IMR-90 (cell line): ENCODE results near the gene ZNF774. TPM values are rescaled to one million over a fixed set of nuclear protein-coding genes. Genes with fewer than 3 reads are reported as not detected.
A peak's percentile ranks its signal among the peaks of the same experiment; 100 is the strongest.

Experiments
- ATAC-seq: fragments of 200-7000 bp; cut with Tn5 transposase; 2 replicates; pipeline ENCODE4 v1.9.1; 2020; ENCODE audit warnings: low read depth, mild to moderate bottlenecking, moderate library complexity
- BruUV-seq: library from RNA; stranded (reverse); fragments of 400-500 nt; replicated peaks from 2 replicates; lab custom pipeline; 2021; lab: Mats Ljungman, UMichigan
- CTCF ChIA-PET: fragments of 300-600 bp; formaldehyde crosslinking; extraction: SDS; loops from one replicate; lab custom pipeline; 2021; ENCODE audit warnings: antibody characterized with exemption; lab: Yijun Ruan, JAX
- POLR2A ChIA-PET: fragments of 300-600 bp; sonication (Branson Sonifier 250); formaldehyde crosslinking; loops from one replicate; lab custom pipeline; 2022; ENCODE audit warnings: antibody characterized with exemption; ENCODE audit not compliant: unreplicated experiment; lab: Charles Lee
- DNase-seq: peaks from one replicate; pipeline ENCODE4 v3.0.0; 2013
- H2AFZ ChIP-seq: replicated peaks from 2 replicates; pipeline ENCODE3; 2013; ENCODE audit warnings: low read length, mild to moderate bottlenecking; ENCODE audit not compliant: poor library complexity
- H2AK5ac ChIP-seq: 2 replicates; pipeline ENCODE4 v1.6.1; 2013; ENCODE audit warnings: low read depth, low read length, inconsistent platforms
- H2AK9ac ChIP-seq: replicated peaks from 2 replicates; pipeline ENCODE3; 2013; ENCODE audit warnings: mild to moderate bottlenecking, low read depth, low read length, moderate library complexity; ENCODE audit not compliant: poor library complexity
- H2BK120ac ChIP-seq: 2 replicates; pipeline ENCODE4 v1.6.1; 2013; ENCODE audit warnings: low read depth, low read length, inconsistent platforms
- H2BK15ac ChIP-seq: 3 replicates; pipeline ENCODE4 v1.6.1; 2013; ENCODE audit warnings: low read depth, low read length, inconsistent platforms
- H2BK20ac ChIP-seq: 2 replicates; pipeline ENCODE4 v1.6.1; 2013; ENCODE audit warnings: low read depth, mild to moderate bottlenecking, inconsistent platforms, low read length, moderate library complexity
- H2BK5ac ChIP-seq: 2 replicates; pipeline ENCODE4 v1.6.1; 2013; ENCODE audit warnings: mild to moderate bottlenecking, low read depth, low read length, inconsistent platforms; ENCODE audit not compliant: poor library complexity, severe bottlenecking
- H3K14ac ChIP-seq: replicated peaks from 2 replicates; pipeline ENCODE4 v1.6.1; 2013; ENCODE audit warnings: low read depth, low read length, inconsistent platforms
- H3K18ac ChIP-seq: 2 replicates; pipeline ENCODE4 v1.6.1; 2013; ENCODE audit warnings: low read depth, low read length, control low read depth
- H3K23ac ChIP-seq: 2 replicates; pipeline ENCODE4 v1.6.1; 2013; ENCODE audit warnings: low read depth, low read length, inconsistent platforms
- H3K27ac ChIP-seq: 2 replicates; pipeline ENCODE4 v1.5.1; 2013; ENCODE audit warnings: mild to moderate bottlenecking, control low read depth, low read length; ENCODE audit not compliant: insufficient read depth
- H3K27me3 ChIP-seq: 2 replicates; pipeline ENCODE4 v1.6.1; 2013; ENCODE audit warnings: low read length; ENCODE audit not compliant: control insufficient read depth, insufficient read depth
- H3K36me3 ChIP-seq: 2 replicates; pipeline ENCODE4 v1.6.1; 2013; ENCODE audit warnings: low read length, mixed read lengths; ENCODE audit not compliant: control insufficient read depth, insufficient read depth
- H3K4ac ChIP-seq: 2 replicates; pipeline ENCODE4 v1.6.1; 2013; ENCODE audit warnings: low read depth, low read length, inconsistent platforms
- H3K4me1 ChIP-seq: 2 replicates; pipeline ENCODE4 v1.6.1; 2013; ENCODE audit warnings: low read length, mixed read lengths; ENCODE audit not compliant: control insufficient read depth, insufficient read depth
- H3K4me2 ChIP-seq: 2 replicates; pipeline ENCODE4 v1.6.1; 2013; ENCODE audit warnings: low read depth, mild to moderate bottlenecking, control low read depth, low read length, moderate library complexity
- H3K4me3 ChIP-seq: 2 replicates; pipeline ENCODE4 v1.5.1; 2013; ENCODE audit warnings: low read depth, mild to moderate bottlenecking, control low read depth, low read length, moderate library complexity; ENCODE audit not compliant: insufficient read depth
- H3K56ac ChIP-seq: 2 replicates; pipeline ENCODE4 v1.6.1; 2013; ENCODE audit warnings: low read length, inconsistent platforms; ENCODE audit not compliant: insufficient read depth; ENCODE audit errors: extremely low read depth
- H3K79me1 ChIP-seq, 2 experiments: 2 replicates each; pipeline ENCODE4 v1.6.1; 2013; ENCODE audit warnings: low read length in 2 of 2, inconsistent platforms in 1 of 2, low read depth in 1 of 2
- H3K9ac ChIP-seq: 2 replicates; pipeline ENCODE4 v1.6.1; 2013; ENCODE audit warnings: low read depth, low read length, control low read depth
- H3K9me1 ChIP-seq: 2 replicates; pipeline ENCODE4 v1.6.1; 2013; ENCODE audit warnings: low read length, inconsistent platforms; ENCODE audit not compliant: insufficient read depth
- H3K9me3 ChIP-seq: 2 replicates; pipeline ENCODE4 v1.6.1; 2013; ENCODE audit warnings: low read length; ENCODE audit not compliant: control insufficient read depth, insufficient read depth
- H4K20me1 ChIP-seq: 2 replicates; pipeline ENCODE4 v1.6.1; 2013; ENCODE audit warnings: low read length, inconsistent platforms; ENCODE audit not compliant: insufficient read depth
- H4K5ac ChIP-seq: 2 replicates; pipeline ENCODE4 v1.6.1; 2013; ENCODE audit warnings: mild to moderate bottlenecking, low read depth, low read length, control low read depth
- H4K8ac ChIP-seq, 2 experiments: 2 replicates each; pipeline ENCODE4 v1.6.1; 2013; ENCODE audit warnings: low read depth in 2 of 2, low read length in 2 of 2, control low read depth in 1 of 2, inconsistent platforms in 1 of 2
- H4K91ac ChIP-seq: 2 replicates; pipeline ENCODE4 v1.6.1; 2013; ENCODE audit warnings: low read depth, low read length, inconsistent platforms; ENCODE audit not compliant: insufficient read depth
- BHLHE40 ChIP-seq: fragments of 150-350 bp; IDR thresholded peaks from 2 replicates; pipeline ENCODE4 v1.6.1; 2016; ENCODE audit warnings: mild to moderate bottlenecking, low read depth, low read length
- MAZ ChIP-seq: IDR thresholded peaks from 2 replicates; pipeline ENCODE4 v1.6.1; 2012; ENCODE audit warnings: low read depth, mild to moderate bottlenecking, low read length, improper control_type of control experiment, moderate library complexity, borderline replicate concordance
- MXI1 ChIP-seq: IDR thresholded peaks from 2 replicates; pipeline ENCODE4 v1.6.1; 2012; ENCODE audit warnings: low read depth, mild to moderate bottlenecking, low read length, moderate library complexity, borderline replicate concordance
- NFE2L2 ChIP-seq: fragments of 150-350 bp; IDR thresholded peaks from 2 replicates; pipeline ENCODE4 v1.6.1; 2016; ENCODE audit warnings: low read depth, mild to moderate bottlenecking, low read length
- POLR2A ChIP-seq: IDR thresholded peaks from 2 replicates; pipeline ENCODE4 v1.6.1; 2012; ENCODE audit warnings: mild to moderate bottlenecking, low read depth, low read length
- RAD21 ChIP-seq: IDR thresholded peaks from 2 replicates; pipeline ENCODE4 v1.6.1; 2012; ENCODE audit warnings: low read length, improper control_type of control experiment
- SMC3 ChIP-seq: fragments of 150-350 bp; IDR thresholded peaks from 2 replicates; pipeline ENCODE4 v1.6.1; 2016; ENCODE audit warnings: low read depth, mild to moderate bottlenecking, antibody characterized with exemption, low read length, moderate library complexity
- dilution Hi-C: fragments of 300-500 bp; cut with HindIII; formaldehyde crosslinking; loops from one replicate; pipeline ENCODE4 v1.14.3; 2018; ENCODE audit warnings: low sequenced_read_pairs; ENCODE audit not compliant: unreplicated experiment
- in situ Hi-C: fragments of 300-500 bp; cut with MboI; formaldehyde crosslinking; loops from 3 replicates; pipeline ENCODE4 v1.14.3; 2019; ENCODE audit warnings: low sequenced_read_pairs, inconsistent platforms, mixed read lengths
- intact Hi-C: fragments of 100-400 bp; cut with micrococcal nuclease; formaldehyde crosslinking; loops from 2 replicates; pipeline ENCODE4 v1.10.0; 2022
- polyA plus RNA-seq, 3 experiments: library from polyadenylated mRNA; depleted of rRNA; stranded (reverse); fragments of >200 nt; gene quantifications; 2 replicates each; pipeline ENCODE4 v1.2.3, GENCODE V29; 2012; ENCODE audit warnings: low replicate concordance in 1 of 3
- total RNA-seq: library from RNA; depleted of rRNA; stranded (reverse); fragments of >200 nt; gene quantifications from 2 replicates; pipeline ENCODE4 v1.2.3, GENCODE V29; 2012
- TF ChIP-seq, protein P1 (sequence below): conservative IDR thresholded peaks from 2 replicates; pipeline ENCODE4 v1.5.1; 2012; ENCODE audit warnings: mild to moderate bottlenecking, low read depth, low read length, improper control_type of control experiment

The ZNF774 gene
- total and polyA plus RNA-seq, 2 of the 4 experiments (the other 2 are of a cell fraction) = 0.91 to 1.1 TPM

- Histone ChIP-seq H2AK5ac (no peak overlapping the region), H3K27me3 (no peaks in the 10 kb centered on the region), H3K4me2 (no peak overlapping the region), H2BK5ac (no peak overlapping the region), H3K27ac (no peak overlapping the region), H3K9me1 (no peaks in the 10 kb centered on the region), H3K9me3 (peaks cover 8% of the 10 kb centered on the region), H3K14ac (no peak overlapping the region), H3K18ac (no peak overlapping the region), H4K91ac (no peak overlapping the region), H2AK9ac (no peak overlapping the region), H2BK20ac (no peak overlapping the region), H2BK120ac (no peak overlapping the region), H3K36me3 (no peaks in the 10 kb centered on the region), H4K5ac (no peak overlapping the region), H2AFZ (no peak overlapping the region), H4K20me1 (no peaks in the 10 kb centered on the region), H3K56ac (no peak overlapping the region), H3K4ac (no peak overlapping the region), H2BK15ac (no peak overlapping the region), H3K23ac (0 out of 2 replicates have a peak overlapping the region, but pooled peaks have one; percentile 33), H3K9ac (no peak overlapping the region), H3K4me3 (no peak overlapping the region), H3K4me1 (no peaks in the 10 kb centered on the region), H4K8ac (no peak overlapping the region), H3K79me1 (no peaks in the 10 kb centered on the region)
- ChIA-PET POLR2A (no interaction called here), CTCF (interaction anchor here (0.9 to 1.4 kb wide), 3 partner anchors 20 to 79 kb away, joined by 3 to 4 read pairs (median 3); no protein-coding TSS in a partner anchor)
- DNase-seq = no peak
- in situ Hi-C loops = no loop called here
- dilution Hi-C loops = no loop called here
- BruUV-seq = no TSS peak
- ATAC-seq = no peak
- no peak for TF ChIP-seq MXI1
- TF ChIP-seq NFE2L2 = no peak
- no peak for TF ChIP-seq MAZ
- TF ChIP-seq BHLHE40 = no peak
- no peak for TF ChIP-seq POLR2A
- TF ChIP-seq SMC3 = no peak
- TF ChIP-seq, protein P1, sequence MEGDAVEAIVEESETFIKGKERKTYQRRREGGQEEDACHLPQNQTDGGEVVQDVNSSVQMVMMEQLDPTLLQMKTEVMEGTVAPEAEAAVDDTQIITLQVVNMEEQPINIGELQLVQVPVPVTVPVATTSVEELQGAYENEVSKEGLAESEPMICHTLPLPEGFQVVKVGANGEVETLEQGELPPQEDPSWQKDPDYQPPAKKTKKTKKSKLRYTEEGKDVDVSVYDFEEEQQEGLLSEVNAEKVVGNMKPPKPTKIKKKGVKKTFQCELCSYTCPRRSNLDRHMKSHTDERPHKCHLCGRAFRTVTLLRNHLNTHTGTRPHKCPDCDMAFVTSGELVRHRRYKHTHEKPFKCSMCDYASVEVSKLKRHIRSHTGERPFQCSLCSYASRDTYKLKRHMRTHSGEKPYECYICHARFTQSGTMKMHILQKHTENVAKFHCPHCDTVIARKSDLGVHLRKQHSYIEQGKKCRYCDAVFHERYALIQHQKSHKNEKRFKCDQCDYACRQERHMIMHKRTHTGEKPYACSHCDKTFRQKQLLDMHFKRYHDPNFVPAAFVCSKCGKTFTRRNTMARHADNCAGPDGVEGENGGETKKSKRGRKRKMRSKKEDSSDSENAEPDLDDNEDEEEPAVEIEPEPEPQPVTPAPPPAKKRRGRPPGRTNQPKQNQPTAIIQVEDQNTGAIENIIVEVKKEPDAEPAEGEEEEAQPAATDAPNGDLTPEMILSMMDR = no peak
- TF ChIP-seq RAD21 = no peak
- intact Hi-C loops = no loop called here
Observed at GRCh38 chr15:90382320-90382719, 30.2 kb downstream of the ZNF774 start.
